ENCODE measurements around the gene SPNS3. TPM values are rescaled to one million over a fixed set of nuclear protein-coding genes. Genes with fewer than 3 reads are reported as not detected.

Gene SPNS3
- polyA plus RNA-seq, 3 donors, result 0.16 to 0.24 TPM; not detected in 1

- WGBS, 3 donors, result 9 to 17% (median 12%) methylated on average over 7 of the region's 7 CpGs
- H3K27ac ChIP-seq (ENCODE audit: low read depth, low read length), result no peak overlapping the region
Measured at GRCh38 chr17:4500191-4500571, 66.4 kb downstream of the SPNS3 start.

- H3K27ac ChIP-seq (ENCODE audit: low read depth, low read length), result no peak overlapping the region
- 18 to 24% (median 20%) methylated on average over 3 of the region's 3 CpGs for WGBS, 3 donors
Measured at GRCh38 chr17:4501295-4501949, 67.7 kb downstream of the SPNS3 start.

GRCh38 chr17:4502466-4503154, 68.9 kb downstream of the SPNS3 start:
- WGBS, 3 donors, result 55 to 74% (median 72%) methylated on average over 18 of the region's 18 CpGs
- H3K27ac ChIP-seq (ENCODE audit: low read depth, low read length), result no peak overlapping the region

- H3K27ac ChIP-seq (ENCODE audit: low read depth, low read length), result no peak overlapping the region
- WGBS, 3 donors, result 60 to 94% (median 71%) methylated on average over 4 of the region's 4 CpGs
Measured at GRCh38 chr17:4503283-4504025, 69.7 kb downstream of the SPNS3 start.

- 39 to 81% (median 45%) methylated on average over 5 of the region's 5 CpGs for WGBS, 3 donors
Measured at GRCh38 chr17:4504188-4504587, 70.4 kb downstream of the SPNS3 start.

GRCh38 chr17:4505187-4505586, 71.4 kb downstream of the SPNS3 start:
- H3K27ac ChIP-seq (ENCODE audit: low read depth, low read length), result no peak overlapping the region
- 68 to 93% (median 80%) methylated on average over 5 of the region's 5 CpGs for WGBS, 3 donors

More at GRCh38 chr17:4504188-4504587, 70.4 kb downstream of the SPNS3 start:
- H3K27ac ChIP-seq (ENCODE audit: low read depth, low read length), result no peak overlapping the region

GRCh38 chr17:4506175-4506813, 72.6 kb downstream of the SPNS3 start:
- H3K27ac ChIP-seq (ENCODE audit: low read depth, low read length), result no peak overlapping the region
- WGBS, 3 donors, result 45 to 70% (median 49%) methylated on average over 13 of the region's 13 CpGs

GRCh38 chr17:4506892-4507291, 73.2 kb downstream of the SPNS3 start:
- 68 to 79% (median 68%) methylated on average over 8 of the region's 8 CpGs for WGBS, 3 donors
- H3K27ac ChIP-seq (ENCODE audit: low read depth, low read length), result no peak overlapping the region

GRCh38 chr17:4507361-4508111, 73.8 kb downstream of the SPNS3 start:
- 60 to 84% (median 64%) methylated on average over 8 of the region's 8 CpGs for WGBS, 3 donors
- no peak overlapping the region for H3K27ac ChIP-seq (ENCODE audit: low read depth, low read length)

GRCh38 chr17:4508207-4508606, 74.5 kb downstream of the SPNS3 start:
- 79 to 87% (median 82%) methylated on average over 3 of the region's 3 CpGs for WGBS, 3 donors
- no peak overlapping the region for H3K27ac ChIP-seq (ENCODE audit: low read depth, low read length)

GRCh38 chr17:4509401-4509800, 75.7 kb downstream of the SPNS3 start:
- WGBS, 3 donors, result 25 to 74% (median 31%) methylated on average over 8 of the region's 8 CpGs

GRCh38 chr17:4509923-4510617, 76.3 kb downstream of the SPNS3 start:
- 45 to 70% (median 52%) methylated on average over 21 of the region's 21 CpGs for WGBS, 3 donors
- H3K27ac ChIP-seq (ENCODE audit: low read depth, low read length), result no peak overlapping the region

More at GRCh38 chr17:4509401-4509800, 75.7 kb downstream of the SPNS3 start:
- H3K27ac ChIP-seq (ENCODE audit: low read depth, low read length), result no peak overlapping the region

- H3K27ac ChIP-seq (ENCODE audit: low read depth, low read length), result no peak overlapping the region
- WGBS, 3 donors, result 54 to 87% (median 64%) methylated on average over 11 of the region's 11 CpGs
Measured at GRCh38 chr17:4510618-4510941, 76.8 kb downstream of the SPNS3 start.

- peak overlapping the region; percentile 0 for H3K27ac ChIP-seq (ENCODE audit: low read depth, low read length)
- WGBS, 3 donors, result 78 to 87% (median 79%) methylated on average over 10 of the region's 10 CpGs
Measured at GRCh38 chr17:4511199-4511932, 77.6 kb downstream of the SPNS3 start.

- WGBS, 3 donors, result 86 to 90% (median 89%) methylated on average over 31 of the region's 31 CpGs
- H3K27ac ChIP-seq (ENCODE audit: low read depth, low read length), result no peak overlapping the region
Measured at GRCh38 chr17:4512156-4513112, 78.7 kb downstream of the SPNS3 start.

All from adipose tissue (tissue), 3 donors.